HG02840 (cell line): ENCODE data around the gene PBX1.

Source experiments
- ATAC-seq: cut with Tn5 transposase; IDR thresholded peaks from one replicate; pipeline ENCODE4 v1.9.1; 2021; ENCODE audit warnings: mild to moderate bottlenecking, moderate library complexity, moderate number of reproducible peaks; ENCODE audit not compliant: unreplicated experiment, low FRiP score

PBX1 gene

DNA sequence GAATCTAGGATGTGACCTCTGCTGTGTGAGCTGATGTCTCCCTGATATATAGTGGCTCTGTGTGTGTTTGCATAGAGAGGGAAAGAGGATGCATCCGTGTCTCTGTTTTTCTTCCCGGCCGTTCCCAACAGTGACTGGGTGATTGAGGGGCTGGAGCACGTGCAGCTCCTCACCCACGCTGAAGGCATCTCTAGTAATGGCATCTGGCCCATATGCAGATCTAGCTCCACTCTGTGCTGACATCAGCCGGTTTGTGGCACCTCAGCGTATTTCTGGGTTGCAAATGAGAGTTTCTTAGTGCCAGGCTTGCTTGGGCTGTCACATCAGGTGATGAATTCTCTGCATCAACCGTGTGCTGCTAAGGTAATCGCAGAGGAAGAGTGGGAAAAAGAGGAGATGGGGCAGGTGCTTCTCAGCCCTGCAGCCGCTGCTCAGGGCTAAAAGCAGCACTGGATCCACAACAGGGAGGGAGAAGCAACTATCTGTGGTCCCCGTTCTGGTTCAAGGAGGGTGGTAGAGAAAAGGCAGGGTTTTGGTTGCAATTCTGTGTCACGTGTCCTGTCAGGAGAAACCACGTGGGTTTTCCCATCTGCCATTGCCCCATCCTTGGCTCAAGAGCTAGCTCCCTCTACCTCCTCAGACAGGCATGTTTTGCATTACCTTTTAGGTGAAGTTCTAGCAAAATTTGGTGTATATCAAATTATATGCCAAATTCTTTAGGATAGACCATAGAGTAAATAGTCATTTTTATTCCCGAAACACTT is 282.9 kb downstream of the PBX1 start:
- no peak for ATAC-seq

DNA sequence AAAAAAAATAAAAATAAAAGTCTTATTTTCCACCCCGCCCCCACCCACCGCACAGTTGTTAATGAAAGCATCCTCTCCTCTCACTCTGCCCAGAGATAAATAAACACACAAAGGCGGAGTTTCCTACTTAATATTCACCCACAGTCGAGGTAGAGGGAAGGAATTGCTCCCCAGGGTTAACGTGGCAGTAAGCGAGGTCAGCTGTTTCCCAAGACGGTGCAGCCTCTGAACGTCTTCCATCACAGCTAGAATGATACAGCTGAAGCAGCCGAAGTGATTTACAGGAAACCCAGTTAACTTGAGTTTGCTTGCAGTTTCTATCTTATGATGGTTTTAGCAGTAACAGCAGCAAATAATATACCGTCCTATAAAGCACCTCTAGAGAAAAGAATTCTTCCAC is 283.9 kb downstream of the PBX1 start:
- ATAC-seq = no peak

DNA sequence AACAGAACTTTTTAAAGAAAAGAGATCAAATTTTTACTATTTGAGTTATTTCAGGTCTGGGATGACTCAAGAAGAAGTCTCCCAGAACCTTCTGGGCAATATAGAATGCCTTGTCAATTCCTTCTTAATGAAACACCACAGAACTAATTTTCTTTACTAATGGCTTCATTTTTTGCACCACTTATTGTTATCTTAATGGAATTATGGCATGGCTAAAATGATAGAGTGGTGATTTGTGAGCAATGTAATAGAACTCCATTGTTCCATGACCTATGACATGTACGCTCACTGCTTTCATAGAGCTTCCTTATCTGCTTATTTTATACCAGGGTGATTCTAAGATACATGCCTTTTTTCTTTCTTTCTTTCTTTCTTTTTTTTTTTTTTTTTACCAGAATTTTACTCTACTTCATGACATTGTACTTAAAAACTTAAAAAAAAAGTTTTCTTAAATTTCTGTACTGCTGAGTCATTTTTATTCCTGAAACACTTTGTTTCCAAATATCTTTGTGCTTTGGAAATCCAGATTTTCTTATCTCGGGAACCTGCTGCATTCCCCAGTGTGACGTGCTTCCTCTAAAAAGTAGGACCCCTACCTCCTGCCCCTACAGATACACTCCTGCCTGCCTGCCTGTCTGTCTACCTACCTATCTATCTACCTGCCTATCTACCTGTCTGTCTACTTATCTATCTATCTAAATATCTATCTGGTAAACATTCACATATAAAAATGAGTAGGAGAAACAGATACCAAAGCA is 284.9 kb downstream of the PBX1 start:
- ATAC-seq = no peak

DNA sequence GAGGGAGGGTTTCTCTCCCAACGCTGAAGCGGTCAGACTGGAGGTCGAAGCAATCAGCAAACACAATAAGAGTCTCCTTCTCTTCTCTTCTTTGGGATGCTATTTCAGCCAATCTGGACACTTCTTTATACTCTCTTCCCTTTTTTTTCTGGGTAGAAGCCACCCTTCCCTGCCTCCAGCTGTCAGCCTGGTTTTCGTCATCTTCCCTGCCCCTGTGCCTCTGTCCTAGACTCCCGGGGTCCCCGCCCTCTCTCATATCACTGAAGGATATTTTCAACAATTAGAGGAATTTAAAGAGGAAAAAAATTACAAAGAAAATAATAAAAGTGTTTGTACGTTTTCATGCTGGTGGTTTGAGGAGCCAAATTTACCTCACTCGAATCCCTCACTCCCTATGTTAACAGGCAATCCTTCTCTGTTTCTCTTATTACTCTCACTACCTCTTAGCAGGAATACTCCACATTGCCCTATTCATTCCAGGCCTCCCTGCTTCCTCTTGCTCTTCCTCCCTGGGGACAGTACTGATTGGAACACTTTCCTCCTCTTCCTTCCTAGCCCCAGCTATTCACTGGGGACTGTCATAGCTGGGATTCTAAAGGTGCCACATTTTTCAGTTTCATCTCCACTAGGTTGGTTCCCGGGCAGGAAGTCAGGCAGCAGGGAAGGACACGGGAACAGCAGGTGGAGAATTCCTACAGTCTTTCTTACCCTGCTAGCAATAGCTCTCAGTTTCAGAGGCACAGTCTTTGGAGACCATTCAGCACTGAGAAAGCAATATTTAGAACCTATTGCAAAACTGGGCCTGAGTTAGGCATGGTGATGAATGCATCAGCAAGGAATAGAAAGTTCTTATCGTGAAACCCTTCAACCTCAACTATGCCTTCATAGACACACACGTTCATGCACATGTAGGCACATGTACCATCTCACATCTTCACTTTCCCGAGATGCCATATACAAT is 288.0 kb downstream of the PBX1 start:
- ATAC-seq = no peak

DNA sequence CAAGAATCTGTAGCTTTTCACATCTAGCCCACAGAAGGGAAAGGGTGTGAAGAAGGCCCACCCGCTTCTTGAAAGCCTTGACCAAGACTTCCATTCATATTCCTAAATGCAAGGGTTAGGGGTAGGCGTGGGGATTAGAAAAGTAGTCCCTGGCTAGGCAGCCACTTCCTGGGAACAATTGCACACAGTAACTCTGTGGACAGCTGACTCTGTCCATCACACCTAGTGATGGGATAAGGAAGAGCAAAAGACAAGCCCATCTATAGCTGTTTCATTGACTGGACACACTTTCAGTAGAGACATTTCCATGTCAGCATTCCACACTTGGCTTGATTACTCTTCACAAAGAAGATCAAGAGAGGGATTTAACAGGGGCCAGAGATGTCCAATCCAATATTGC is 294.2 kb downstream of the PBX1 start:
- no peak for ATAC-seq

DNA sequence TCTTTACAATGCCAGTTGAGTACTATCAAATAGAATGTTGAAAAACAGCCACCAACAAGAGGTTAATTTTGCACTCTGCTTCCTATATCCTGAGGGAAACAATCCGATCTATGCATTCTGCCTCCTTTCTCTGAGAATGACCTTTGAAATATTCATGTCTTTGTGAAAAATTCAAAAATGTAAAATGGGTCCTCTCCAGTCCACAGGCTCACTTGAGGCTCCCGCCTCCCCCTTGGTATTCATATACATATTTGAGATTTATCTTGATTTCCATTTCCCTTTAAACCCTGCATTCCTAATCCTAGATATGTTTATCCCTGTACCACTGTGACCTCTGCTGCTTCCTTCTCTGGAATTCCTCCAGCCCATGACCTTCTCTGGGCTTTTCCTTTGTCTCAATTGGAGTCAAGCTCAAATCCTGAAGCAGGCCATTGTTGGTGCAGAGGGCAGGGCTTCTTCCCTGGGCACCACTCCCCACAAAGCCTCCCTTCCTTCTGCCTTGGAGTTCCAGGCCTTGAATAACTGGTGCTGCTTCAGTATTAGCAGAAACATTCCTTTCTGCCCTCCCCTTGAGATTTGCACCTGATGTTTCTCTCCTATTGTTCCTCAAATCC is 296.8 kb downstream of the PBX1 start:
- no peak for ATAC-seq

DNA sequence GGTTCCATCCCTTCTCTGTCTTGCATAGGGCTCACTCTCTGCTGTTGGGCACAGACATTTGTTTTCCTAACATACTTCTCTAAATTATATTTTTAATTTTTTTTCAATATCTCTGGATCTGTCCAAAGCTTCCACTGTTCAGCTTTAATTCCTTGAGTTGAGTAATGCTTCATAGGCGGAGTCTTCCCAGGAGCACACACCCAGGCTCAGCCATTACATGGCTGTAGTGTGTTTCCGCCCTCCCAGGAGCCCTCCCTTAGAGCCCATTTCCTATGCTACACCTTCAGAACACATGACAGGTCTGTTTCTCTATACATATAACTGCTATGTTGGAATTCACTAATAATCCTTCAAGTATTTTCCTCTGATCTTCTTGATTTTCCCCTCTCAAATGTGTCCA is 297.4 kb downstream of the PBX1 start:
- no peak for ATAC-seq

DNA sequence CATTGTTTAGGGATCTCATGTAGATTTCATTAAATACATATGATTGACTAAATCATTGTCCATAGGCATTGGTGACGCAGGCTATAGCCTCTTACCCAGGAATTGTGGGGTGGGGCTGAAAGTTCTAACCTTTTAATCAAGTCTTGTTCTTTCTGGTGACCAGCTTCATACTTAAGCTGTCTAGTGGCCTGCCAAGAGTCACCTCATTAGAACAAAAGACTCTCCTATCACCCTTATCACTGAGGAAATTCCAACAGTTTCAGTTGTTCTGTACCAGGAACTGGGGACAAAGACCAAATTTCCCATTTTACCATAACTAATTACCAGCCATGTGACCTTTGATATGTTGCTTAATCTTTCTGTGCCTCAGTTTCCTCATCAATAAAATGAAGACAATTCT is 298.5 kb downstream of the PBX1 start:
- no peak for ATAC-seq

DNA sequence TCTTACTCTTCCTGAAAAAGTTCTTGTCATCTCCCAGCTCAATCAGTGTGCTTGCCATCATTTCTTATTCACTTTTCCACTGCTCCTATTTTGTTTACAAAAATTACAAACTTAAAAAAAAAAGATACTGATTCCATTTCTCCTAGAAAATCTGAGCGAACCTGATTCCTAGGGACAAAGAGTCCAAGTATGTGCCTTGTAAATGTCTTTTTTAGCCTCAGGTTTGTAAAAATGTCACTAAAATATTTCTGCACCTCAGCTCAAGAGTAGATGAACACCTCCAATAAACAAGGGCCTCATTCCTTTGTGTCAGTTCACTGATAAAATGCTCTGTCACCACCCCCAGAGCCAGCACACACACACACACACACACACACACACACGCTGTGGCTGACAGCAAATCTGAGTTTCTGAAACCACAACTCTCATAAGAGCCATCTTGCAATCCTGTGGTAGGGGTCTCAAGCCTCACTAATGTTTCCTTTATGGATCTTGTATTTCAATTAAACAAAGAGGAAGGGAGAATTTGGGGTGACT is 299.2 kb downstream of the PBX1 start:
- ATAC-seq = no peak

DNA sequence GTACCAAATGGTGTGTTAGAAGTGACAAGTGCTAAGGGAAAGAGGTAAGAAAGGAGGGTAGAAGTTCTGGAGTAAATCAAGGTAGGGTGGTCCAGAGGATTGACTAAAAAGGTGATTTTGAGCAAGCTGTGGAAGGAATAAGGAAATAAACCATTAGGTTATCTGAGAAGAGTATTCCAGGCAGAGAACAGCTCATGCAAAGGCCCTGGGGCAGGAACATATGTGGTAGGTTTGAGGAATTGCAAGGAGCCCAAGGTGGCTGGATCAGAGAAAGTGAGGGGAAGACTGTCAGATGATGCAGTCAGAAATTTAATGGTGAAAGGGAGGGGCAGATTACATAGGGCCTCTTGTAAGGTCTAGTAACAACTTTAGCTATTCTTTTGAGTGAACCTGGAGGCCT is 302.6 kb downstream of the PBX1 start:
- ATAC-seq = no peak

DNA sequence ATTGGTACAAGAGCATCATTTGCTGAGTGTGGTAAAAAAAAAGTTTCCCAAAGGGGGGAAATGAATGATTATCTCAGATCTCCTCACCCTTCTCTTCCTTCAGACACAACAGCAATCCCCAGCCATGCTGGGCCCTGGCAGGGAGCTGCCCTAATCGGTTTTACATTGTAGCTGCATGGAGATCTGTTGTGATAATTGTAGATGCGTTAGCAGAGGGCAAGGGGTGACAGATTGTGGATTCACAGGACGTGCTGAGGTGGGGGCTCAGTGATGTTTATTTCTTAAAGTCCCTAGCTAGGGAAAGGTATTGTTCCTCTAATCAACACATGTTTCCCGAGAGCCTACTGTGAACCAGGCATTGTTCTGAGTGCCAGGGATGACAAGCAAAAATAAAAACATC is 304.1 kb downstream of the PBX1 start:
- no peak for ATAC-seq

DNA sequence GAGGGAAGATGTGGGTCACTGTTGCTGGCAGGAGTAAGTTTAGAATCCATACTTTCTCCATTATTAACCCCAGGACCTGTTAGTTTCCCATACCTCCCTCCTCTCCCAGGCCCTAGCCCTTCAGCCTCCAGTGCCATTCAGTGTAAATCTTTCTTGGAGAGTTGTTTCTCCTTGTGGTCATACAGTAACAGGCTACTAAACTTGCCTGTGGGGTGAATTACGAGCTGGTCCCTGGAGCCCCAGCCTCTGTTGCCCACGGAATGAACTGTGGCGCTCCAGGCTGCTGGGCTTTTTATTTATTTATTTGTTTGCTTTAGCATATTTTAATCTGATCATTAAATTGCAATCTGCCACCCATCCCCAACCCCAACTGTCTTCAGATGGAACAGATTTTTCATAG is 305.2 kb downstream of the PBX1 start:
- no peak for ATAC-seq

DNA sequence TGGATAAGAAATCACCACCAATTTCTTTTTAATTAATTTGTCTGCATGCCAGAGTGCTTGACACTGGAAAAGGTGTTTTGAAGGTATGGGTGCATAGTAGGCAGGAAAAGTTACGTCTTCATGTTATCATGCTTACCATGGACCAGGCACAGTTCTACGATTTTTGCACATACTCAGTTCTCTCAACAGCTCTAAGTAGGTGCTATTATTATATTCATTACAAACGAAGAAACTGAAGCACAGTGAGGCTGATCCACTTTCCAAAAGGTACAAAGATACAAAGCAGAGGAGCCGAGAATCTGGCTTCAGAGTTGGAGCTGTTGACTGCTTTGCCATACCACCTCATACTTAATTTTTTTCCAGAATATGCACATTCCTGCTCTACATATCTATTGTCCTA is 306.4 kb downstream of the PBX1 start:
- ATAC-seq = no peak

DNA sequence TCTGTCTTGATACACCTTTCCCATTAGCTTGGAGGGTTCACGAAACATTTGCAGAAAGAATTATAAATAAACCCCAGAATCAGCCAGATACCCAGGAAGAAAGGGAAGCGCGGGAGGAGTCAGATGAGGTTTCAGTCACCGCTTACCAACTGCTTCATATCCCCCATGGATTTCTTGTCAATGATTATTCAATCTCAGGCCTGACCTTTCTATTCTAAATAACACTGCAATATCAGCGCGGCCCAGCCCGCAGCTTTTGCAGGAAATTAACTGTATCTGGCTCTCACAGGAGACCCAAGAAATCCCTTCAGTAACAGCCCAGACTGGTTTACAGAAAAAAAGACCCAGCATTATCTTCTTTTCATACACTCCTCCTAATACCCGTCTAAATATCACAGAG is 308.6 kb downstream of the PBX1 start:
- no peak for ATAC-seq

DNA sequence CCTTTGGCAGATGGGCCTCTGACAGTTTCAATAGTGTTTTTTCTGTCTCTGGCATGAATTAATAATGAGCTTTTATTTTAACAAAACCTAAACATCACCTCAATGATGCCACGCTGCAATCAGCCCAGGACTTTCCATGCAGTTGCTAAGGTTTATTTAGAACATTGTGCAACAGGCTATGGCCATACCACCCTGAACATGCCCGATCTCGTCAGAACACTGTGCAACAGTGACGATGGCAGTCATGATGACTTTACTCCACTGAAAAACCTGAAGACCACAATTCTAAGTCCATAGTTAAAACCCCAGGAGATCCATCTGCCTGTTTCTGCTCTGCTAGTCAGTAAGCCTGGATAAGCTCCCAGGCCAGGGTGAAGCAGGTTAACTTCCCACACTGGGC is 310.0 kb downstream of the PBX1 start:
- no peak for ATAC-seq

DNA sequence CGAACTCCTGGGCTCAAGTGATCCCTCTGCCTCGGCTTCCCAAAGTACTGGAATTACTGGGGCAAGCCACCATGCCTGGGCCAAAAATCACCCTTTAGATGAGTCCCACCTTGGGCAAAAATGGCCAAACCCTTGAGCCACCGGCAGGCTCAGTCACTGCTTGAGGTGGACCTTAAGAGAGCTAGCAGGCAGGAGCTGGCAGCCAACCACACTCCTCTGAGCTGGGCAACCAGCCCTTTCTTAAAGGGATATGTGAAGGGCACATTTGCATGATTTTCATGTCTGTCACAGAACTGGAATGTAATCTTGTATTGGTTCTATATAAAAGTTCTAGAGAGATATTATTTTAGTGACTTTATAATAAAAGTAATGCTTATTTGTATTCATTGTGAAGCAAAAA is 316.5 kb downstream of the PBX1 start:
- no peak for ATAC-seq

DNA sequence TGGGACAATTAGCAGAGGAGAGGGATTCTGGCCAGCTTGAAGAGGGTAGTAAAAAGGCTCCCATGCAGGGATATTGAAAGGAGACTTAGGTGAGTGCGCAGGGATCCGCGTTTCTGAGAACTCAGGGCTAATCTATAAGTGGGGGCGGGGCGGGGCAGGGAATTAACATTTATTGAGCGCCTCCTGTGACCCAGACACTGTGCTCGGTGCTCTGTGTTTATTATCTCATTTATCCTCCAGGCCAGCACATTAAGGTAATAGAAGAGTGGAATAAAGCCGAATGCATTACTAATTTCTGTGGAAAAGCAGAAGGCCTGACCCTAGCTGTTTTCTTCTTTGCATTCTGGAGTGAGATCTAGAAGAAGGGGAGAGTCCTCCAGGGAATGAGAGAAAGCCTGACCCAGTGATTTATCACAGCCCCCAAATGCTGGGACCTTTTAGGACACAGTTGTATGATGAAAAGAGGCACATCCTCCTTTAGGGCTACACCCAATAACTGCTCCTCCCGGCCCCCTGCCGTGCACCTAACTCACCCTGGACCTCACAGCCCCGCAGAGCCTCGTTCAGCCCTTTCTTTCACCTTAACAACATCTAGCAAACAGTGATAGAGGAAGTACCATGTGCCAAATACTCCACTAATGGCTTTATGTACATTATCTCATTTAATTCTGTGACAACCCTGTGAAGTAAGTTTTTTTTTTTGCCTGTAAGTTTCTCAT is 317.6 kb downstream of the PBX1 start:
- ATAC-seq = no peak

DNA sequence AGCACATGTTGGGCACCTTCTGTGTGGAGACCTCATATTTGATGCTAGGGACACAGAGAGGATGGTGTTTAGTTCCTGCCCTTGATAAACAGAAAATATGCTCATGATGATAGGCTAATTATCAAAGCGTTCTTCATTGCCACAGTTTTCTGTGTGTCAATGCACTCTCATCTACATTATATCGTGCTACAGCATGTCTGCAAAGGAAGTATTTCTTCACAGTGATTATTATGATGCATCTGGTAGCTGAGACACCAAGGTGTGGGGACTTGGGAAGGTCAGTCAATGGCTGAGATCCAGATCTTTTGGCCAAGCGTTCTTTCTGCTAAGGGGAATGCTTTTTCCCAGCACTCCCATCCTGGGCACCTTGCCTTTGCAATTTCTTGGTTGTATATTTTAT is 321.2 kb downstream of the PBX1 start:
- no peak for ATAC-seq

DNA sequence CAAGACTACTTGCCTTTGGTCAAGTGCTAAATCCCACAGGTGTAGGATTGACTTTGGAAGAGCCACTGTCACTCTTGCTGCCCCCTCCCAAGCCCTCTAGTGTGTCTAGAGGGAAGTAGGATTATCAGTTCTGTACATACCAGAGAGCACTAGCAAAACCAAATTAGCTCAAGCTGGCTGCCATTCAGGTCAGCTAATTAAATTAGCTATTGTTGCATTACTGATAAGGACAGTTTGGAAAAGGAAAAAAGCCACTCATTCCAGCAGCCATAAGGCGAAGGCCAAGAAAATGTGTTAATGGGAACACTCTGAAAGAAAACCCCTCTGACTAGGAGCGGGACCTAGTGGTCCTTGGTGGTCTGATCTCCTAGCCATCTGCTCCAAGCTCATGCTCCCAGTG is 321.7 kb downstream of the PBX1 start:
- ATAC-seq = no peak

DNA sequence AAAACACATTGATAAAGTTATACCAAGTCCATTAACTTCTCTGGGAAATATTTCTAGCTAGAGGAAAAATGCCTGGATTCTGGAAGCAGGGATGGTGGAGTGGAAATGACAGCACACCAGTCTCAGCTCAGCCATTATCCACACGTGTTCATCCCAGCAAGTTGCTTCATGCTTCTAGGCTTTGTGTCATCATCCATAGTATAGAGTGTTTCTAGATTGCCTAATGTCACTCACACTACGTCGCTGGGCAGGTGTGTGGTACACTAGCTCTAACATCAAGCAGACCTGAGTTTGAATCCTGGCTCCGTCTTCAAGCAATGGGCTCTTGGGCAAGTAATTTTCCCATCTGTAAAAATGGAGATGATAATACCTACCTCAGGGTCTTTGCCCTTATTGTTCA is 326.3 kb downstream of the PBX1 start:
- no peak for ATAC-seq
